DND-41 (cell line): ENCODE data around the gene UVRAG.

Experiments
- EZH2 ChIP-seq: IDR thresholded peaks from 3 replicates; pipeline ENCODE4 v1.6.1; 2012; ENCODE audit warnings: borderline replicate concordance, low read depth, mild to moderate bottlenecking, moderate library complexity, low read length, inconsistent platforms; ENCODE audit not compliant: severe bottlenecking
- TF ChIP-seq, protein P1 (sequence below): IDR thresholded peaks from 2 replicates; pipeline ENCODE4 v1.5.1; 2012; ENCODE audit warnings: borderline replicate concordance, low read length, moderate library complexity, mild to moderate bottlenecking; ENCODE audit not compliant: poor library complexity, severe bottlenecking; ENCODE audit errors: extremely low read depth

DNA sequence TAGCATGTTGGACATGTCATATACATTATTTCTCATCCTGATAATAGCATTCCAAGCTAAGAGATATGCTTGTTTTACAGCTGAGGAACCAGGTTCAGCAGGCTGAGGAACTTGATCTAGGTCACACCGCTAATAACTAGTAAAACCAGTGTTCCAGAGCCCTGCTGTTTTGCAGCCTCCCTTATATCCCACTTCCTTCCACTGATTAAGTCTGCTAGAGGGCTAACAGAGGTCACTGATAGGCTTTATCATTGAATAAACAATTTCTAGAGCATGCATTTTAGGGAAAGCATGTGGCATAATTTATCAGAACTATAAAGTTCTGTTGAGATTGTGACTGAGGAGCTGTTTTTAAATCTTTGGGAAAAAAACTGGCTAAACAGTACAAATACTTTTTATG, 54.0 kb downstream of the UVRAG start:
- TF ChIP-seq, protein P1, sequence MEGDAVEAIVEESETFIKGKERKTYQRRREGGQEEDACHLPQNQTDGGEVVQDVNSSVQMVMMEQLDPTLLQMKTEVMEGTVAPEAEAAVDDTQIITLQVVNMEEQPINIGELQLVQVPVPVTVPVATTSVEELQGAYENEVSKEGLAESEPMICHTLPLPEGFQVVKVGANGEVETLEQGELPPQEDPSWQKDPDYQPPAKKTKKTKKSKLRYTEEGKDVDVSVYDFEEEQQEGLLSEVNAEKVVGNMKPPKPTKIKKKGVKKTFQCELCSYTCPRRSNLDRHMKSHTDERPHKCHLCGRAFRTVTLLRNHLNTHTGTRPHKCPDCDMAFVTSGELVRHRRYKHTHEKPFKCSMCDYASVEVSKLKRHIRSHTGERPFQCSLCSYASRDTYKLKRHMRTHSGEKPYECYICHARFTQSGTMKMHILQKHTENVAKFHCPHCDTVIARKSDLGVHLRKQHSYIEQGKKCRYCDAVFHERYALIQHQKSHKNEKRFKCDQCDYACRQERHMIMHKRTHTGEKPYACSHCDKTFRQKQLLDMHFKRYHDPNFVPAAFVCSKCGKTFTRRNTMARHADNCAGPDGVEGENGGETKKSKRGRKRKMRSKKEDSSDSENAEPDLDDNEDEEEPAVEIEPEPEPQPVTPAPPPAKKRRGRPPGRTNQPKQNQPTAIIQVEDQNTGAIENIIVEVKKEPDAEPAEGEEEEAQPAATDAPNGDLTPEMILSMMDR: no peak
- TF ChIP-seq EZH2: no peak
